ENCODE data around the gene FAIM2. TPM values are rescaled to one million over a fixed set of nuclear protein-coding genes. Genes with fewer than 3 reads are reported as not detected.
A peak's percentile ranks its signal among the peaks of the same experiment; 100 is the strongest.

Gene FAIM2
- total RNA-seq, 1 donor from 2014 or later = 0.47 TPM

DNA sequence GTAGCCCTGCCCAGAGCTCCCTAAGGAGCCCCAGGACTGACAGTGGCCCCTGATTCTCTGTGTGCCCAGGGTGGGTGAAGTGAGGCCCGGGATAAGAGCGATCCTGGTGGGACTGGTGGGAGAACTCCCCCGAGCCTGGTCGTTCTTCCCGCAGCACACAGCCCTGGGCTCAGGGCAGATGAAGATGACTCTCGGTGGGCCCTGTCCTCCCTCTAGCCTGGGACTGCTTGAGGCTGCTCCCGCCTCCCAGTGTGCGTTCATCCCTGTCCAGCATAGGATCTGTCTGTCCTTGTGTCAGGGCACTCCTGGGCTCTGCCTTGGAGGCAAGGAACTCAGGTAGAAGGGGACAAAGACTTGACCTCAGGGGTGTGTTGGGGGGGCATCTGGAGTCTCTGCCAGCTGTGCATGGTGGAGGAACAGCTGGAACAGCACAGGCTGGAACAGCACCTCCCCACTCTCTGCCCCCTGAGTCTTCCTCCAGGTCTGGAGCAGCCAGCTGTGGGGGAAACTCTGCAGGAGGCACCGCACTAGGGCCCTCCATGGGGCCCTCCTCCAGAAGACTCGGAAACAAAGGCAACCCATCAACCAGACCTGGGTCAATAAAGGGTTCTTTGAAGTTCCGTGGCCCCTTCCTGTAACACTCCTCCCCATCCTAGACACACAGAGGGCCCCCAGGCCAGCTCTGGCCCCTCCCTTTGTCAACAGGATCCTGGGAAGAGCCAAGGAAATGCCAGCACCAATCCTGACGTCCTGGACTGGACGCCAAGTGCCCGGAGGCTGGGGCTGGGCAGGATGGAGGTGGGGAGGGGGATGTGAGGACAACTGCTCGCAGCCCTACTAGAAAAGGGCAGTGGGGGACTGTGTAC lies 15.9 kb downstream of the FAIM2 start:
- TF ChIP-seq, protein P1, sequence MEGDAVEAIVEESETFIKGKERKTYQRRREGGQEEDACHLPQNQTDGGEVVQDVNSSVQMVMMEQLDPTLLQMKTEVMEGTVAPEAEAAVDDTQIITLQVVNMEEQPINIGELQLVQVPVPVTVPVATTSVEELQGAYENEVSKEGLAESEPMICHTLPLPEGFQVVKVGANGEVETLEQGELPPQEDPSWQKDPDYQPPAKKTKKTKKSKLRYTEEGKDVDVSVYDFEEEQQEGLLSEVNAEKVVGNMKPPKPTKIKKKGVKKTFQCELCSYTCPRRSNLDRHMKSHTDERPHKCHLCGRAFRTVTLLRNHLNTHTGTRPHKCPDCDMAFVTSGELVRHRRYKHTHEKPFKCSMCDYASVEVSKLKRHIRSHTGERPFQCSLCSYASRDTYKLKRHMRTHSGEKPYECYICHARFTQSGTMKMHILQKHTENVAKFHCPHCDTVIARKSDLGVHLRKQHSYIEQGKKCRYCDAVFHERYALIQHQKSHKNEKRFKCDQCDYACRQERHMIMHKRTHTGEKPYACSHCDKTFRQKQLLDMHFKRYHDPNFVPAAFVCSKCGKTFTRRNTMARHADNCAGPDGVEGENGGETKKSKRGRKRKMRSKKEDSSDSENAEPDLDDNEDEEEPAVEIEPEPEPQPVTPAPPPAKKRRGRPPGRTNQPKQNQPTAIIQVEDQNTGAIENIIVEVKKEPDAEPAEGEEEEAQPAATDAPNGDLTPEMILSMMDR (IDR thresholded peaks at IDR 0.05) = no peak
- peak; percentile 65 for DNase-seq (ENCODE audit: low spot score)
- Mint-ChIP-seq H3K4me1 (ENCODE audit: low read depth) (no peaks in the 10 kb centered on the region), H3K27ac (ENCODE audit: unreplicated experiment) (no peak overlapping the region), H3K36me3 (ENCODE audit: low read depth) (peaks cover 4% of the 10 kb centered on the region), H3K9me3 (ENCODE audit: low read depth) (no peaks in the 10 kb centered on the region), H3K4me3 (ENCODE audit: unreplicated experiment) (no peak overlapping the region), H3K27me3 (ENCODE audit: low read depth) (peaks cover 39% of the 10 kb centered on the region)

- TF ChIP-seq, protein P1 (IDR thresholded peaks at IDR 0.05) = no peak
These were observed 16.6 kb downstream of the FAIM2 start for GRCh38 chr12:49887091-49887490.

GRCh38 chr12:49885663-49886461 lies 17.8 kb downstream of the FAIM2 start:
- peak; percentile 78 for DNase-seq (ENCODE audit: low spot score)
- peaks cover 29% of the 10 kb centered on the region for H3K27me3 Mint-ChIP-seq (ENCODE audit: low read depth)
- TF ChIP-seq, protein P1 (IDR thresholded peaks at IDR 0.05) = no peak
- peaks cover 2% of the 10 kb centered on the region for H3K36me3 Mint-ChIP-seq (ENCODE audit: low read depth)
- no peaks in the 10 kb centered on the region for H3K4me1 Mint-ChIP-seq (ENCODE audit: low read depth)
- no peak overlapping the region for H3K27ac Mint-ChIP-seq (ENCODE audit: unreplicated experiment)
- no peaks in the 10 kb centered on the region for H3K9me3 Mint-ChIP-seq (ENCODE audit: low read depth)
- H3K4me3 Mint-ChIP-seq (ENCODE audit: unreplicated experiment) = no peak overlapping the region

More at GRCh38 chr12:49887091-49887490, 16.6 kb downstream of the FAIM2 start:
- Mint-ChIP-seq H3K4me3 (ENCODE audit: unreplicated experiment) (no peak overlapping the region), H3K4me1 (ENCODE audit: low read depth) (no peaks in the 10 kb centered on the region), H3K27ac (ENCODE audit: unreplicated experiment) (no peak overlapping the region), H3K27me3 (ENCODE audit: low read depth) (peaks cover 33% of the 10 kb centered on the region), H3K36me3 (ENCODE audit: low read depth) (peaks cover 2% of the 10 kb centered on the region), H3K9me3 (ENCODE audit: low read depth) (no peaks in the 10 kb centered on the region)
- peak; percentile 27 for DNase-seq (ENCODE audit: low spot score)

DNA sequence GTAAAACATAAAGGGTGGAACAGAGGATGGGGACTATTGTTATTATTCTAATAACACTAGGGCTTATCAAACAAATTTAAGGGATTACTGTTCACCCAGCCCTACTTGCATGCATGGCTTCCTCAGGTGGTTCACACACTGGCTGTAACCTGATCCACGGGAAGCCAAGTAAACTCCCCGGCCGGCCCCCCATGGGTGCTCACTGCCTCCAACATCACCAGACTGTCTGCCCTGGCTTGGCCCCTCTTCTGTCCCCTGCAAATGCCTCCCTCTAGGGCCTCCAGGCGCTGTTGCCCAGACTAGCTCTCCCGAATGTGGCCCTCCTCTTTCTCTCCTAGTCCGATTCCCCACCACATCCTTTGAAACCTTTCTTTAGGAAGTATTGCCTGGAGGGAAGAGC lies 18.6 kb downstream of the FAIM2 start:
- no peak overlapping the region for H3K27ac Mint-ChIP-seq (ENCODE audit: unreplicated experiment)

More for the DNA sequence above, 18.6 kb downstream of the FAIM2 start:
- Mint-ChIP-seq H3K9me3 (ENCODE audit: low read depth) (no peaks in the 10 kb centered on the region), H3K36me3 (ENCODE audit: low read depth) (peaks cover 2% of the 10 kb centered on the region), H3K4me1 (ENCODE audit: low read depth) (no peaks in the 10 kb centered on the region), H3K27me3 (ENCODE audit: low read depth) (peaks cover 25% of the 10 kb centered on the region), H3K4me3 (ENCODE audit: unreplicated experiment) (no peak overlapping the region)
- DNase-seq (ENCODE audit: low spot score) = peak; percentile 69
- TF ChIP-seq, protein P1 (IDR thresholded peaks at IDR 0.05) = no peak

Measured in chondrocyte (in vitro differentiated cells).